GM12892 (cell line): ENCODE results near the gene THRB.

Experiments used
- POLR2A ChIP-seq: IDR thresholded peaks from 2 replicates; pipeline ENCODE4 v1.6.1; 2011; ENCODE audit warnings: low read depth, low read length, control low read depth
- POLR2AphosphoS5 ChIP-seq: IDR thresholded peaks from 2 replicates; pipeline ENCODE4 v1.6.1; 2011; ENCODE audit warnings: low read depth, low read length, control low read depth

- TF ChIP-seq POLR2A (no peak), POLR2AphosphoS5 (no peak)
These were observed 256.5 kb downstream of the THRB start for GRCh38 chr3:24237971-24238706.
